Breast epithelium (tissue), 3 donors: Measurements from ENCODE around the gene SMYD4.

Source experiments
- POLR2AphosphoS5 ChIP-seq, 3 donors: sonication (generic); formaldehyde crosslinking; IDR thresholded peaks; one replicate each; pipeline ENCODE4 v1.6.1; 2017; ENCODE audit warnings: antibody characterized with exemption in 3 of 3
- TF ChIP-seq, protein P1 (sequence below), 3 donors: fragments of 450-650 bp; IDR thresholded peaks; one replicate each; pipeline ENCODE4 v1.5.1; 2016 to 2017; ENCODE audit warnings: antibody characterized with exemption in 3 of 3, mild to moderate bottlenecking in 3 of 3, moderate library complexity in 3 of 3

DNA sequence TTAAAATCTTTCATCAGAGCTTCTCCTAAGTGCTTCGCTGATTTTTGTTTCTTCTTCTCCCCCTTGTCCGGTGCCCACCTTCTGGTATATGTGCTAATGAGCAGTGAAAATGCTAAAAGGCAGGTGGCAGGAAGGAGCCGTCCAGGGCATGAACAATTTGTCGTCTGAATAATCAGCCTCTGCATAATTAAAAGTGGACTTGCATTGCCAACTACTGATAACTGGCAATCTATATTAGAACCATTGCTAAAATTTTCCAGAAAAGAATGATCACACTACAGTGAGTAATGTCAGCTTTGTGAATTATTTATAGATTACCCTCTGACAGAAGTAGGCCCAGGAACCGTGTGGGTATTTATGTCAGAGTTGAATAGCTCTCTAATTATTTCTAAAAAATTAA is 39.8 kb downstream of the SMYD4 start:
- TF ChIP-seq, protein P1, sequence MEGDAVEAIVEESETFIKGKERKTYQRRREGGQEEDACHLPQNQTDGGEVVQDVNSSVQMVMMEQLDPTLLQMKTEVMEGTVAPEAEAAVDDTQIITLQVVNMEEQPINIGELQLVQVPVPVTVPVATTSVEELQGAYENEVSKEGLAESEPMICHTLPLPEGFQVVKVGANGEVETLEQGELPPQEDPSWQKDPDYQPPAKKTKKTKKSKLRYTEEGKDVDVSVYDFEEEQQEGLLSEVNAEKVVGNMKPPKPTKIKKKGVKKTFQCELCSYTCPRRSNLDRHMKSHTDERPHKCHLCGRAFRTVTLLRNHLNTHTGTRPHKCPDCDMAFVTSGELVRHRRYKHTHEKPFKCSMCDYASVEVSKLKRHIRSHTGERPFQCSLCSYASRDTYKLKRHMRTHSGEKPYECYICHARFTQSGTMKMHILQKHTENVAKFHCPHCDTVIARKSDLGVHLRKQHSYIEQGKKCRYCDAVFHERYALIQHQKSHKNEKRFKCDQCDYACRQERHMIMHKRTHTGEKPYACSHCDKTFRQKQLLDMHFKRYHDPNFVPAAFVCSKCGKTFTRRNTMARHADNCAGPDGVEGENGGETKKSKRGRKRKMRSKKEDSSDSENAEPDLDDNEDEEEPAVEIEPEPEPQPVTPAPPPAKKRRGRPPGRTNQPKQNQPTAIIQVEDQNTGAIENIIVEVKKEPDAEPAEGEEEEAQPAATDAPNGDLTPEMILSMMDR (IDR thresholded peaks at IDR 0.05) = no peak
- no peak for TF ChIP-seq POLR2AphosphoS5 (IDR thresholded peaks at IDR 0.05)
